ENCODE data around the gene KIF5A.

The KIF5A gene

GRCh38 chr12:57579677-57580465 lies 30.0 kb downstream of the KIF5A start:
- no peak for TF ChIP-seq CTCF (IDR thresholded peaks at IDR 0.05)

- no peak for TF ChIP-seq CTCF (IDR thresholded peaks at IDR 0.05)
Observed at GRCh38 chr12:57580466-57580795, 30.6 kb downstream of the KIF5A start.

GRCh38 chr12:57581802-57582201 lies 32.0 kb downstream of the KIF5A start:
- TF ChIP-seq CTCF (IDR thresholded peaks at IDR 0.05) = no peak

GRCh38 chr12:57582440-57582839 lies 32.6 kb downstream of the KIF5A start:
- TF ChIP-seq CTCF (IDR thresholded peaks at IDR 0.05) = no peak

- TF ChIP-seq CTCF (IDR thresholded peaks at IDR 0.05) = peak; percentile 97
Observed at GRCh38 chr12:57583008-57583831, 33.4 kb downstream of the KIF5A start.

- TF ChIP-seq CTCF (IDR thresholded peaks at IDR 0.05) = no peak
Observed at GRCh38 chr12:57584050-57584449, 34.2 kb downstream of the KIF5A start.

- no peak for TF ChIP-seq CTCF (IDR thresholded peaks at IDR 0.05)
Observed at GRCh38 chr12:57584690-57585089, 34.8 kb downstream of the KIF5A start.
